Loucy (cell line): ENCODE measurements around the gene METTL17.

Experiments used
- CTCF ChIP-seq: fragments of 200-600 bp; sonication (generic); conservative IDR thresholded peaks from 2 replicates; pipeline ENCODE4 v1.5.1; 2014; ENCODE audit warnings: mild to moderate bottlenecking, antibody characterized with exemption, low read length
- EZH2phosphoT487 ChIP-seq: fragments of 200-600 bp; IDR thresholded peaks from 2 replicates; pipeline ENCODE4 v1.6.1; 2018; ENCODE audit warnings: antibody characterized with exemption, mild to moderate bottlenecking, moderate library complexity, borderline replicate concordance

- TF ChIP-seq CTCF, result no peak
- no peak for TF ChIP-seq EZH2phosphoT487
Measured at GRCh38 chr14:20971705-20972021, 18.1 kb upstream of the METTL17 start.
